HG03139 (cell line): ENCODE results near the gene PIAS1.
"Not testable (repeated sequence)": the region's sequence is repeated elsewhere in the genome, so short reads cannot be mapped to it uniquely, and the experiment has no call there.

Source experiments
- ATAC-seq: cut with Tn5 transposase; IDR thresholded peaks from one replicate; pipeline ENCODE4 v1.9.1; 2021; ENCODE audit not compliant: unreplicated experiment

PIAS1 gene

GRCh38 chr15:68230157-68231100 is 176.3 kb downstream of the PIAS1 start:
- ATAC-seq: peak; percentile 29

- no peak for ATAC-seq
Measured at GRCh38 chr15:68231102-68231818, 177.1 kb downstream of the PIAS1 start.

- ATAC-seq: no peak
Measured at GRCh38 chr15:68232449-68232848, 178.3 kb downstream of the PIAS1 start.

GRCh38 chr15:68232937-68233336 is 178.8 kb downstream of the PIAS1 start:
- ATAC-seq: no peak

- ATAC-seq: no peak
Measured at GRCh38 chr15:68234060-68234459, 179.9 kb downstream of the PIAS1 start.

- ATAC-seq: not testable (repeated sequence)
Measured at GRCh38 chr15:68234520-68234919, 180.4 kb downstream of the PIAS1 start.

GRCh38 chr15:68235022-68235421 is 180.9 kb downstream of the PIAS1 start:
- ATAC-seq: no peak

GRCh38 chr15:68239025-68239424 is 184.9 kb downstream of the PIAS1 start:
- ATAC-seq: no peak

- no peak for ATAC-seq
Measured at GRCh38 chr15:68241088-68241935, 187.2 kb downstream of the PIAS1 start.
